ENCODE results near the gene RAD51. TPM values are rescaled to one million over a fixed set of nuclear protein-coding genes. Genes with fewer than 3 reads are reported as not detected.

Gene RAD51
- total and polyA plus RNA-seq, 2 of the 8 experiments (the other 6 are each of a cell fraction or from before 2014, with no cell fraction given), result 32.2 to 42.4 TPM

GRCh38 chr15:40664909-40665308 lies 30.1 kb upstream of the RAD51 start (continued):
- TF ChIP-seq CHD7 (IDR thresholded peaks at IDR 0.05; ENCODE audit: insufficient replicate concordance, low read length) (no peak), TCF12 (IDR thresholded peaks at IDR 0.05; ENCODE audit: low read depth, low read length) (no peak), SP4 (IDR thresholded peaks at IDR 0.05; ENCODE audit: low read length) (no peak), RNF2 (IDR thresholded peaks at IDR 0.05; ENCODE audit: borderline replicate concordance, low read depth, low read length, missing control alignments, poor library complexity, severe bottlenecking) (no peak), ATF2 (IDR thresholded peaks at IDR 0.05; ENCODE audit: low read length) (no peak)
